AG08395 (cell line): ENCODE results near the gene NRG3.

Experiments used
- DNase-seq: peaks from one replicate; pipeline ENCODE4 v3.0.0; 2012; ENCODE audit warnings: mixed read lengths, low spot score

Gene NRG3

DNA sequence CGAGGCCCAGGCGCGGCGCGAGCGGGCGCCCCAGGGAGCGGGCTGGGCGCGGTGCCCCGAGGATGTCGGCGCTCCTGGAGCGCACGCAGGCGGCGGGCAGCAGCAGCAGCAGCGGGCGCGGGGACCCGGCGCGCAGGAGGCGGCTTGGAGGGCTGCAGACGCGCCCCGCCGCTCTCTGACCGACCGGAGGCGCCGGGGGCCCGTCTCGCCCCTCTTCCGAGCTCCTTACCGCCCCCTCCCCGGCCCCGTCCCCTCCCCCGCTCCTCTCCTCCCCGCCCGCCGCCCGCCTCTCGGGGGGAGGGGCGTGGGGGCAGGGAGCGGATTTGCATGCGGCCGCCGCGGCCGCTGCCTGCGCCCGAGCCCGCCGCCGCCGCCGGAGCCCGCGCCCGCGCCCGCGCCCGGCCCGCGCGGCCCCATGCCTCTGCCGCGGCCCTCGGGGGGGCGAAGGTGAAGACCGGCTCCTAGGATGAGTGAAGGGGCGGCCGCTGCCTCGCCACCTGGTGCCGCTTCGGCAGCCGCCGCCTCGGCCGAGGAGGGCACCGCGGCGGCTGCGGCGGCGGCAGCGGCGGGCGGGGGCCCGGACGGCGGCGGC lies at the start of gene NRG3:
Gene NRG3 (plus strand): TSS at position 320 of the 592 bp plus-strand sequence.
- DNase-seq, result no peak

DNA sequence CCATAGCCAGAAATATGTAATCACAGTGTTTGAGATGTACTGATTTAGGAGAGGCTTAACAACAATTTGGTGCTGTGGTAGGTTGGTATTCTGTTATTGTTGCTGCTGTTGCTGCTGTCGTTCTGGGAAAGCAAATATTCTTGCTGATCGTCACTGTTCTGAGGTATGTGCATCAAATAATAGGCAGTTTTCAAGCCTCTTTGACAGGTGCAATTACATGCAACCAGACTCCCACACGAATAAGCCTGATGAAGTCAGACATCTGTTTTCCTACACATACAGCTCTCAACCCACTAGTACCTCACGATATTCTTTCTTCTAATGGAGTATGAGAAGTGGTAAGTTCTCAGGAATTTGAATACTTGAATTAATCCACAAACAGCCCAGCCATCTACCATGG lies 46.7 kb upstream of the NRG3 start:
- DNase-seq, result no peak

DNA sequence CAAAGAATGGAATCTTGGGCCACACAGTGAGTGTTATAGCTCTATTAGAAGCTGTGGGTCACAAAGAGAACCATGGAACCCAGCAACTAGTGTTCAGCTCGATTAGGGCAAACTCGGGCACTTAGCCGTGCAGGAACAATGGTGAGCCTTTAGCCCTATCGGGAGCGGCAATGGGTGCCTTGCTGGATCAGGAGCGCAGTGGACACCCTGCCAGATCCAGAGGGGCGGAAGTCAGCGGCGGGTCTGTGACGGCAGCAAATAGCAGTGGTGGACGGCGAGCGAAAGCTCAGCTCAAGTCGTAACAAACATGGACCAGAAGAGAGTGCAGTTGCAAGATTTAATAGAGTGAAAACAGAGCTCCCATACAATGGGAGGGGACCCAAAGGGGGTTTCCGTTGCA lies 43.9 kb upstream of the NRG3 start:
- no peak for DNase-seq

DNA sequence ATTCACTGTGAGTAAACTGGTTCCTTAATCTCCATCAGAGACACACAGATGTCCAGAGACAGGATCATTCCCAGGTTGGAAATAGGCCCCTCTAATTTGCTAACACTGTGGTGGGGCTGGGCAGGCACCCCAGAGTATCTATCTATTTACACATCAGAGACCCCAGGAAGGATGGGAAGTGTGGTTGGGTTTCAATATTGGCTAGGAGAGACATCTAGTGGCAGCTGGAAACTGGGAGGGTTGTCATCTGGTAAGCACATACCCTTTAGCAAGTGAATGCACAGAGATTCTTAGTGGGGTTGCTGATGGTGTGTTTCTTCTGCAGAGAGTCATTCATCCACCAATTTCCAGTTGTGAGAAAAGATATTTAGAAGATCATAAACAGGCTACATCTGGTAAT lies 36.0 kb upstream of the NRG3 start:
- DNase-seq, result no peak

DNA sequence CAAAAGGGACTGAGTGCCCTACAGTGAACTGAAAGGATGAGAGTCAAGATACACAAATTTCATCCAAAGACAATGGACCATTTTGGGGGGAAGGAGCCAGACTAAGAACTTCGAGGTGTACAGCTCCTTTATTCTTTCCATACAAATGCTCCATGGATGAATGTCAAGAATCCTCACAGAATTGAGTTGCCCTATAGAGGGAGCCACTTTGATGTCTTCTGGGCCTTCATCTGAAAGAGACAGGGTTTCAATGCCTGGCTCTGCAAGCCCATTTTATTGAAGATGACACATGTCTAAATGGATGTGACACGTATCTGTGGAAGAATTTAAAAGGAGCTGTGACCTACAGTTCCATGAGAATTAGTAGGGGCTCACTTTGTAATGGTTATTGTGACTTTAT lies 32.0 kb upstream of the NRG3 start:
- no peak for DNase-seq

DNA sequence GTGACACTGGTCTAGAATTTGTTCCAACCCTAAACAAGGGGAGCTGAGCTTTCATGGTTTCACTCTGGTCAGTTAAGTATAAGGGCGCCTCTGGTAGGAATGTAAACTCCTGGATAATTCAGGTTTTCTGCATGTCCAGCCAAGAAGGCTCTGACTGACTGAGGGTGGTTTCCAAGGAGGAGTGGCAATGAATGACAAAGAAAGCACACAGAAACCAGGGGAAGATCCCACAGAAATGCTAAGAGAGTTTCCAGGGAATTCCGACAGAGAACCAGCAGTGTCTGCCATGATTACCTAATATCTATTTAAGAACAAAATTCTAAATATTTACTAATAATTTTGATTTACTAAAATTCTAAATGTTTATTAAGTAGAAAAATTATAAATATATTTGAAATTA lies 27.3 kb upstream of the NRG3 start:
- no peak for DNase-seq

DNA sequence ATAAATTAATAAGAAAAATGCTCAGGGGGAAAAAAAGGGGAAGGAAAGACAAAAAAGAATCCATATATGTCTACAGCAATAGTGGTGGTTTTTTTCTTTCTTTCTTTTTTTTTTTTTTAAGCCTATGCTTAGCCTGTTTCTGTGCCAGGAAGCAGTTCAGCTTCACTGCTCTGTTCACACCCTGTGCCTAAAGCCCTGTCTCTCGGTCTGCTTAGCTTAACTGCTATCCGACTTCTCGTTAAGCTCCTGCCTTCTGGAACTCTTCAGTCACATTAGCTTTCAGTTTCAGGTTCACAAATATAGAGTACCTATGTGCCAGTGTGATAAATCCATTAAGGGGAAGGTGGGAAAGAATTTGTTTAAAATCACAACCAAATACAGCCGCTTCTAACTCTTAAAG lies 26.5 kb upstream of the NRG3 start:
- no peak for DNase-seq

DNA sequence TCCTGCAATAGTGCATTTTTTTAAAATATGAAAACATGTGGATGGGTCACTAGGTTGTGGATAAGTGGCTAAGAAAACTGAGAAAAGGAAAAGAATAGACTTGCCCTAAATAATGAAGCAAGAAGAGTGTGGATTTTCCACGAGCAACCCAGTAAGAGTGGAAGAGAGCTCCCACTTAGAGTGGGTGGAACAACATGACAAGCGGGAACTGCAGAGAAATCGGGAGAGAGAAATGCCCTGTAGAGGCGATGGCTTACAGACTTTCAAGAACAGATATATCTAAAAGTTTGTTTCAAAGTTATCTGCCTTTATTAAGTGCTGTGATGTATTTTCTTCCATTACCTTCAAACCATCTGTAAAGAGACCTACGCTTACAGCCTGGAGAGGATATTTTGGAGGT lies 26.1 kb upstream of the NRG3 start:
- DNase-seq, result no peak

DNA sequence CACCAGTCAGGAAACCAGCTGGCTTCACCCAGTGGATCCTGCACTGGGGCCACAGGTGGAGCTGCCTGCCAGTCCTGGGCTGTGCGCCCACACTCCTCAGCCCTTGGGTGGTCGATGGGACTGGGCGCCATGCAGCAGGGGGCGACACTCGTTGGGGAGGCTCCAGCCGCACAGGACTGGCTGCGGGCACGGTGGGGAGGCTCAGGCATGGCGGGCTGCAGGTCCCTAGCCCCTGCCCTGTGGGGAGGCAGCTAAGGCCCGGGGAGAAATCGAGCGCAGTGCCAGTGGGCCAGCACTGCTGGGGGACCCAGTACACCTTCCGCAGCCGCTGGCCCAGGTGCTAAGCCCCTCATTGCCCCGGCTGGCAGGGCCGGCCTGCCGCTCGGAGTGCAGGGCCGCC lies 12.4 kb upstream of the NRG3 start:
- DNase-seq, result no peak

DNA sequence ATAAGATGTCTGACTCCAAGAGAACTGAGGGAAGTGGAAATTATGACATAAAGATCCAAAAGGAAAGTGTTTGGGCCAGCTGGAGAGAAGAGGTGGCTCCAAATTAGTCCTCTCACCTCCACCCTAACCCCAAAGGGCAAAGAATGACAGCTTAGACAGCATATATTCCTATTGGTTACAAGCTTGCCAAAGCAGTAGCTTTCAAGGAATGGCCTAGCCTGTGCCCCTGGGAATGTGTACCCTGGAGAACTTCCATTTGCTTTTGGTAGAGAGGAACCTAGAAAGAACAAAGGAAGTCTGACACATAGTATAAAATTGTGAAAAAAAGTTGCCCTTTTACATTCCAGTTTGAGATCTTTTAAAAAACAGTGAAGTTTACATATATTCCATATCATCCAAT lies 11.2 kb upstream of the NRG3 start:
- no peak for DNase-seq

DNA sequence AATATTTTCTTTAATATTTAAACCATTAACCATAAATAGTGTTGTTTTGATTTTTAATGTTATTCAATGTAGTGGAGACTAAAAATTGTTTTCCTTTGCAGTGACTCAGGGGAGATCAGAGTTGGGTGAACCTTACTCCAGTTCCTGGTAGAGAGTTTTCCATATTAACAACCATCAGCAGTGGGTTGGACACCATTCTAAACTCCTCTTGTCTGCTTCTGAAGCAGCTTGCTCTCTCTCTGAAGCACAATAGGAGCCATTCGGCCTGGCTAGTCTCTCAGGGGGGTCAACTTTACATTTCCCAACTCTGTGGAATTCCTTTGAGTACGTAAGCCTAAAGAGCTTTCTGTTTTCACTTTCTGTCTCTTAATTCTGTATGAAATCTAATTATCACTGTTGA lies 9.4 kb upstream of the NRG3 start:
- DNase-seq, result no peak

DNA sequence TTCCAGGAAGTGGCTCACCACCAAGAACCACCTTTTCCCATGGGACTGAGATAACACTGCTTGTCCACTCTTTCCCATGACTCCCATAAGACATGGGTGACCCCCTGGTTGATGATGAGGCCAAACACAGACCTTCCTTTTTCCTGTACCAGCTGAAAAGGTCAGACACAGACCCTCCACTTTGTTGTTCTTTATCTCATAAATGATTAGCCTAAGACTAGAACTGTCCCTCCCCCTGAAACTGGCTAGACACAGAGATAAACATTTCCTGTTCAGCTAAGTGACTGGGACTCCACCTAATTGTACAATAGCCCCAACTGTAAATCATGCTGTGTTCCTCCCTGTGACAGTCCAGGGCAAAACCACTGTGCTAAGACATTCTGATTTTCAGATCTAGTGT lies 8.2 kb upstream of the NRG3 start:
- DNase-seq, result no peak

DNA sequence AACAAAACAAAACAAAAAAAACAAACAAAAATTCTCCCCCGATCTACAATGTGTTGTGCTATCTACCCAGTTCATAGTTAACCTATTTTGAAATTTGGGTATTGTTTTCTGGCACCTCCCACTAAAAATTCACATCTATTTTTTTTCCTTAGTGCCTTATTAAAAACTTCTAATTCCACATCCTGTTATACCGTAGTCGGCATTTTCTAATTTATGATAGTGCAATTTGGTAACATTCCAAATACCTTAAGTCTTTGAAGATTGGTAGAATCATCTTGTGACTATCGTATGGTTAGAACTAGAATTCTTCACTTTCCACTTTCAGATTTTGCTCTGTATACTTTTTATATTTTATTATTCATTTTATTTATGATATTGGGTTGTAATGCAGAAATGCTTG lies 4.5 kb upstream of the NRG3 start:
- DNase-seq, result no peak

DNA sequence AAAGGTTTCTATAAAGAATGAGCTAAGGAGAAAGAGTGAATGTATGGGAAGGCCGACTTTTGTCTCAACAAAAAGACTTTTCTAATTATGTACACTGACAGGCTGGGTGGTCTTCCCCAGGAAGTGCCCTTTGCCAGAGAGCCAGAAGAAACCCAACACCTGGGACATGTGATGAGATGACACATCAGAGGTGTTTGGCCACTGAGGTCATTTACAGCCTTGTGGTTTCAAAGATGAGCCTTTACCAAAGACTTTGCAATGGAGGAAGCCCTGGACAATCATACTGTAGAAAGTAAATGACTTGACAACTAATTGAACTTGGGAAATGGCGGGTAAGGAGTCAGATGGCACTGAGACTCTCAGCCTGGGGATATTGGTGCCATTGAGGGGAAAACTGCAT lies 3.4 kb upstream of the NRG3 start:
- DNase-seq, result no peak

DNA sequence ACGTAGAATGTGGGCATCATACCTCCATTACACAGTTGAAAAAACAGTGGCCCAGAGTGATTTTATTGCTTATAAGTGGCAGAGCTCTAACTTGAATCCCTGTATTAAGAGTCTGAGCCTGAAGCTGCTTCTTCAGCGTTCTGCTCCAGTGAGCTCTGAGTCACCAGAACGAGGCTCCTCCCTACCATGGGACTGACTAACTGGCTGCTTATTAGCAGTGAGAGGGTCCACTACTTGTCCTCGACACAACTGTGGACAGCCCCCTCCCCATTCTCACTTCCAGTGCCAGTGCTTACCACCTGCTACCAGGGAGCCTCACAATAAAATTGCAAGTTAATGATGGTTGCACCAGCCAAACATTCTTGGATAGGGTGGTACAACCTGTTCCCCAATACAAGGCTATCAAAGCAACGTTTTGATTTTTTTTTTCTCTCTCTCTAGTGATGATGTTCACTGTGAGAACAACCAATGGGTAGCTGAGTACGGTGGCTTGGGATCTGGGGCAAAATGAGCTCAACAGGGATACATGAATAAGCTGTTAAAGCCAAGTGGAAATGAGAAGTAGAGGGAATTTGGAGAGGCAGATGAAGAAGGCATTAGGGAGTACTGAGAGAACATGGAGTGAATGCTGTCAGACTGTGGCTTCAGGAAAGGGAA lies 2.7 kb upstream of the NRG3 start:
- no peak for DNase-seq

DNA sequence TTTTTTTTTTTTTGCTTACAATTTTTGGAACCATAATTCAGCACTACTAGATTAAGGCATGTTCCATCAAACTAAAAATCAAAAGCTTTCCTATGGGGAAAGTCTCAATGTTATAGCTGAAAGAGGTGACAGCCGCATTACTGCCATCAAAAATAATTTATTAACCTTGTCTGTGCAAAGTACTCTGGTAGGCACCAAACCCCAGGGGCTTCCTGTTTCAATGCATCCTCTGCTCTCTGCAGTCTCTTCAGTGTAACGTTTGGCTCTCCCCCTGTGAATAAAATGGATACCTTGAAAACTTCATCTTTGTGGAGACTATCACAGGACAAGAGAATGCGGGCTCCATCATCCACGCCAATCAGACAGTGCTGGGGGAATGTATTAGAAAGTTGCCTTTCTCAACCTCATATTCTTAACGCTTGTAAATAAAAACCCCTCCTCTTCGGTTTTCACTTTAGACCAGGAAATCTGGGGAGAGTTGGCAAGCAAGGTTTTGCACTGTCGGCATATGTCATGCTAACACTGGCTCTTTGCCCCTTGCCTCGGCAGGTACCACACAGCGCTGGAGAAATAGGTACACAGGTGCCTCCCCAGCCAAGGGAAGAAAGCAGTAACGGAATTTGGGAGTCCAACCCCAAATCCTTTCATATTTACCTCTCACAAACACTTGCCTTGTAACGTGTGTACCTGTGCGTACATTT lies 1.6 kb upstream of the NRG3 start:
- DNase-seq, result no peak

DNA sequence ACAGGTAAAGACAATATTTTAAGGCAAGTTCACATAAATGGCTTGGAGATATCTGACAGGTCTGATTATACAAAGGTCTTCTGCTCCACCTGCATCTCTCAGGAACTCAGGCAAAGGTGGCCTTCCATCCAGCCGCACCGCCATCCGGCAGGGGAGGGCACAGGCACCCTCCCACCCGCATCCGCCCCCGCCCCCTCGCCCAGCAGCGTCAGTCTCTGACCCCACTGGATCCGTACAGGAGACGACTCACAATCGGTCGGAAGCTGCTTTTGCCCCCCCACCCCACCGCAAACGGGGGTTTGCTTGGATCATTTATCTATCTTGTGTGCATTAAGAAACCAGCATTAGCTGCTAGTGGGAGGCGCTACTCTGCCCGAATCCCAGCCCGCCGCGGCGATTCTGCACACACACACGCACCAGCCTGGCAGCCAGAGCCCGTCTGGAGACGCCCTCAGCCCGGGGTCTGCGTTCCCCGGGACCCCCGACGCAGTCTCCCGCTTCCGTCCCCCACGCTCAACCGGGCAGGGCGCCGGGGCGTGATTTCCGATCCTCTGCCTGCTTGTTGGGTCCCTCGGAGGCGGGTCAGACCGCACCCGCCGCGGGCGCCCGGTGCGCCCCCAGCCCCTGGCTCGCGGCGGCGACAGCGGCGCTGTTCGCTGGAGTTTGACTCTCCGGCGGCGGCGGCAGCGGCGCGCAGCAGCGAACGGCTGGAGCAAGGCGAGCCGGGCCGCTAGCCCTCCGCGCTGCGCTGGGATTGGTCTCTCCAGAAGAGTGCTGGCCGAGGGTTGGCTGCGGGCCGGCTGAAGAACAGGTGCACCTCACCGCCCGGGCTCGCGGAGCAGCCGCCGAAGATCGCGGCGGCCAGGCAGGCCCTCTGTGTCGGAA lies 820 bp upstream of the NRG3 start:
- DNase-seq, result no peak

DNA sequence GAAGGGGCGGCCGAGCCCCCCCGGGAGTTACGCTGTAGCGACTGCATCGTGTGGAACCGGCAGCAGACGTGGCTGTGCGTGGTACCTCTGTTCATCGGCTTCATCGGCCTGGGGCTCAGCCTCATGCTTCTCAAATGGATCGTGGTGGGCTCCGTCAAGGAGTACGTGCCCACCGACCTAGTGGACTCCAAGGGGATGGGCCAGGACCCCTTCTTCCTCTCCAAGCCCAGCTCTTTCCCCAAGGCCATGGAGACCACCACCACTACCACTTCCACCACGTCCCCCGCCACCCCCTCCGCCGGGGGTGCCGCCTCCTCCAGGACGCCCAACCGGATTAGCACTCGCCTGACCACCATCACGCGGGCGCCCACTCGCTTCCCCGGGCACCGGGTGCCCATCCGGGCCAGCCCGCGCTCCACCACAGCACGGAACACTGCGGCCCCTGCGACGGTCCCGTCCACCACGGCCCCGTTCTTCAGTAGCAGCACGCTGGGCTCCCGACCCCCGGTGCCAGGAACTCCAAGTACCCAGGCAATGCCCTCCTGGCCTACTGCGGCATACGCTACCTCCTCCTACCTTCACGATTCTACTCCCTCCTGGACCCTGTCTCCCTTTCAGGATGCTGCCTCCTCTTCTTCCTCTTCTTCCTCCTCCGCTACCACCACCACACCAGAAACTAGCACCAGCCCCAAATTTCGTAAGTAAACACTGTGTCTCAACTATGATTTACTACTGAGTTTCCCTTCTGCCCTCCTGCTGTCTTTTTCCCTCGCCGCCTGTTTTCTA lies 666 bp downstream of the NRG3 start:
- DNase-seq, result no peak

DNA sequence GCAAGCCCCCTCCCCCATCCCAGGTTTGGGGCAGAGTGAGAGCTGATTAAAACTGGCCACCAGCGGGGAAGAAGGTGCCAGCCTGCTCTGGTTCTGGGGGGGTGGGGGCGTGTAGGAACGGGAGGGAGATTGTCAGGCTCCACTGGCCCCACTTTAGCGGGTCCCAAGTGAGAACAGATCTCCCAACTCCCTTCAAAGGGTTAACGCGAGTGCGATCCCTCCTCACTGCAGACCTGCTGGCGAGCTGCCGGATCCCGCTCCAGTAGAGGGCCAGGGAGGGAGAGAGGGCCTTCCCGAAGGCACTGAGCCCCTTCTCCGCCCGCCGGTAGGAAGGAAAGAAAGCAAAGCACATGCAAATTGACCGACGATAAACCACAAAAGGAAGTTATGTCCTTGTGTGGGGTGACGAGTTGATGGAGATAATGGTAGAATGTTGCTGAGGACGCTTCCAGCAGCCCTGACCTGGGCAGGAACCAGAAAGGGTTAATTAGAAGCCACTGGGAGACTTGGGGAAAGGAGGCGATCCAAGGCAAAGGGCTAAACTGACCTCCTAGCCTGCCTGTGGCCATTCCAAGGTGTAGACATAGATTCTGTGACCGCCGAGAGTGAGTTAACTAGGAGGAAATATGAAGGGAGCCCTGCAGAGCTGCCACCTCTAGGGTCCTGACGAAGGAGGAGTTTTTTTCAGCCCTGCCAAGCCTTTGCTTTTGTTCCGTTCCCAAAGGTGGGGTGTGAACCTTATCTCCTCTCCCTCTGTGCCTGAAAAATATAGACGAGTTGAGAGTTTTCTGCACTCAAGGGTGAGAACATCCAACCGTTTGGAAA lies 1.5 kb downstream of the NRG3 start:
- DNase-seq, result no peak

DNA sequence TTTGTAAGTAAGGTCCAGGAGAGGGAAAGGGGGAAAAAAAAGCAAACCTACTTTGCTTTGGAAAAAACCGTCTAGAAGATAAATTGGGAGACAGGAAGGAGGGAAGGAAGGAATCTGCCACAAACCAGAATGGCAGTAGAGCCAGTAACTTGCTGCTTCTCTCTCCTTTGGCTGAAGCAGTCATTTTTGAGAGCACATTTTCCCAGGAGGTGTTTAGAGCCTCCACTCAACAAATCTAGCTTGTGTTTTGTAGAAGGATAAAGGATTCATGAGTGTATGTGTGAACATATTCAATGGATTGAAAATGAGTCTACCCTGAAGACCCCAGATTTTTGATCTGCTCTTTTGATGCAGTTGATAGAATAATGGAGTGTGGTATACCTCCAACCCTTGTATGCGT lies 2.6 kb downstream of the NRG3 start:
- DNase-seq, result no peak

DNA sequence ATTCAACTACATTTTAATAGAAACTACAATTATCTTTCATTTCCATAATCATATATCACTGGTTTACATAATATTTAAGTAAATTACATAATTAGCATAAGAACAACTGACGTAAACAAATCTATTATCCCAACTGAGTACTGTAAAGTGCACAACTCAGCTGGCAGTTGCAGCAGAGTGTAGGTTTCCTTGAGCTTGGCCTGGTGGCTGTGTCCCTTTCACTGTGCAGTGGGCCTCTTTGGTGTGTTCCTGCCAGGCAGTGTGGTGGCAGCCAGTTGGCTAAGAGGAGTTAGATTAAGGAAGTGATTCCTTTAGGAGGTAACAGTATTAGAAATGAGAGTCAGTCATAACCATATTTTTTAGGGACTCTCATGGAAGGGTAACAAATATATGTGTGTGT lies 7.0 kb downstream of the NRG3 start:
- DNase-seq, result no peak
